Breast epithelium (tissue), 3 donors: Measurements from ENCODE around the gene CAPN2.

Experiments used
- CTCF ChIP-seq, 3 donors: fragments of 450-650 bp; IDR thresholded peaks; one replicate each; pipeline ENCODE4 v1.5.1; 2016 to 2017; ENCODE audit warnings: antibody characterized with exemption in 3 of 3, mild to moderate bottlenecking in 3 of 3, moderate library complexity in 3 of 3
- POLR2A ChIP-seq: fragments of 450-650 bp; IDR thresholded peaks from one replicate; pipeline ENCODE4 v1.6.1; 2016; ENCODE audit warnings: antibody characterized with exemption, mild to moderate bottlenecking, moderate library complexity

GRCh38 chr1:223667484-223668182, 44.7 kb upstream of the CAPN2 start:
- TF ChIP-seq POLR2A, result no peak
- TF ChIP-seq CTCF (IDR thresholded peaks at IDR 0.05), result no peak
